G401 (cell line): ENCODE results near the gene ZGLP1. TPM values are rescaled to one million over a fixed set of nuclear protein-coding genes. Genes with fewer than 3 reads are reported as not detected.

Experiments
- DNase-seq: peaks from one replicate; pipeline ENCODE4 v3.0.0-alpha.2; 2015; ENCODE audit warnings: low spot score
- in situ Hi-C: cut with HindIII; loops from 2 replicates; pipeline ENCODE4 v1.10.0; 2016; ENCODE audit warnings: low sequenced_read_pairs, mixed read lengths
- total RNA-seq: library from RNA; depleted of rRNA; stranded (reverse); fragments of >200 nt; shearing (Covaris generic); gene quantifications from 2 replicates; pipeline ENCODE4 v1.2.3, GENCODE V29; 2014

The ZGLP1 gene
- total RNA-seq, 1 experiment from 2014 or later = 1.6 TPM

DNA sequence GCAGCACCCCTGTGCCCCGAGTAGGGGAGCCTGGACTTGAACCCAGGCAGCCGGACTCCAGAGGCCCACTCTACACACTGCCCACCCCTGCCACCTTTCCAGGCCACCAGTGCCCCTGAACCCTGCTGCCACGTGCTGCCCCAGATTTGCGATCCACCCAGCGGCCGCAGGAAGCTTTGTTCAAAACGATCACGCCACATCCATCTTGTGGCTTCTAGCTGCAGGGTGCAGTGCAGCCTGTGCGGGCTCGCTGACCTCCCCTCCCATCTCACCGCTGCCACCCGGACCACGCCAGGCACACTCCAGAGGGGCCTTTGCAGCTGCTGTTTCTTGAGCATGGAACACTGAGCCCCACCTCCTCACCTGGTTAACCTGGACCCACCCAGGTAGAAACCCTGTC lies 19.9 kb upstream of the ZGLP1 start:
- DNase-seq = no peak
- in situ Hi-C loops = no loop called here

DNA sequence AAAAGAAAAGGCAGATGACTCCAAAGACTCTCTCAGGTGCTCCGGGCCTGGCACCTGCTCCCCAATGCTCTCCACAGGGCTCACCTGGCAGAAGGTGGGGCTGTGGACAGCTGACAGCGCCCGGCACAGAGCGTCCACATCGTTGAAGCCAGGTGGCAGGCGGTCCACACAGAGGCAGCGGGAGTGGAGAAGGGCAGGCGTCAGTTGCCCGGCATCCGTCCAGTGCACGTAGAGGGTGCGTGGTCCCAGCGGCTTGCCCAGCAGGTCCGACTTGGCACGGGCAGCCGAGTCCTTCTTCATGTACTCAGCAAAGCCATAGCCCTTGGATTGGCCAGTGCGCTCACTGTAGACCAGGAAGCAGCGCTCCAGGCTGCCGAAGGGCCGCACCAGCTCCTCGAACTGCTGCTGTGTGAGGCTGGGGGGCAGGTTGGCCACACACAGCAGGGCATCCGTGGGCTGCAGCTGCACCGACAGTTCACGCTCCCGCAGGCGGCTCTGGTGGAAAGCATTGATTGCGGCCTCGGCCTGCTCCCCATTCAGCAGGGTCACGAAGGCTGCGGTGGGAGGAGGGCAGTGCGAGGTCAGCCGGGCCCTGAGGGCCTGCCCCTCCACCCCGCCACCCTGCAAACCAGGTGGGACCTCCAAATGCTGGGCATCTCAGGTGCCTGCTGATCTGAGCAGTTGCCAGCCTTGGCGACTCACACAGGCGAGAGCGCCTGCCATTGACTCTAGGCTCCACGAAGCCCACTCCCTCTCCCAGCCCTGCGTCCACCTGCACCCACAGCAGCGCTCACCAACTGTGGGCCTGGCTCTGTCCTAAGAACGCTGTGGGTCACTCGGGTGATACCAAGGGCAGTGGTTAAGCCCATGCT lies 19.2 kb upstream of the ZGLP1 start:
- in situ Hi-C loops = no loop called here
- no peak for DNase-seq

DNA sequence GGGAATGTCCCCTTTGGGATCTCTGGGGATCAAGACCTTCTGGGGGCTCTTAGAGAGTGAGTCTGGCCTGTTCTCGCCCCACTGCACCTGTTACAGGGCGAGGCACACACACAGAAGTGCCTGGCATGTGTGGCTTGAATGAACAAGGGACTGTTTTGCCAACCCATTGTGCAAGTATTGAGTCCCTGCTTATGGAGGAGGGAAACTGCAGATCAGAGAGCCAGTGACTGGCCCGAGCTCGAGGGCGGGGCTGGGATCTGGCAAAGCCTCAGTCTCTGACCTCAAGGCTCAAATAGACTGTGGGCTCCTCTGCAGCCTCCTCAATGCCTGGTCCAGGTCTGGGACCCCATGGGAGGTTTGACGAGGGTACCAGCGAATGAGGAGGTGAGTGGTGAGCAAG lies 18.2 kb upstream of the ZGLP1 start:
- DNase-seq = no peak
- in situ Hi-C loops = no loop called here

DNA sequence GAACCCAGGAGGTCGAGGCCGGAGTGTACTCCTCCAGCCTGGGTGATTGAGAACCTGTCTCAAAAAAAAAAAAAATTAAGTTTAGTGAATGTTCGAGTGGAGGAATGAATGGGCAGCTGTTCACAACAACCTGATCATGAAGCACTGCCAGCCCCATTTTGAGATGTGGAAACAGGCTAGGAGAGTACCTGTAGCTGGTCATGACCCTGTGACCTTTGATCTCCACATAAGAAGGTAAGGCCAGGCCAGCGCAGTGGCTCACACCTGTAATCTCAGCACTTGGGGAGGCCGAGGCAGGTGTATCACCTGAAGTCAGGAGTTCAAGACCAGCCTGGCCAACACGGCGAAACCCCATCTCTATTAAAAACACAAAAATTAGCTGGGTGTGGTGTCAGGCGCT lies 16.1 kb upstream of the ZGLP1 start:
- no peak for DNase-seq
- in situ Hi-C loops = no loop called here

DNA sequence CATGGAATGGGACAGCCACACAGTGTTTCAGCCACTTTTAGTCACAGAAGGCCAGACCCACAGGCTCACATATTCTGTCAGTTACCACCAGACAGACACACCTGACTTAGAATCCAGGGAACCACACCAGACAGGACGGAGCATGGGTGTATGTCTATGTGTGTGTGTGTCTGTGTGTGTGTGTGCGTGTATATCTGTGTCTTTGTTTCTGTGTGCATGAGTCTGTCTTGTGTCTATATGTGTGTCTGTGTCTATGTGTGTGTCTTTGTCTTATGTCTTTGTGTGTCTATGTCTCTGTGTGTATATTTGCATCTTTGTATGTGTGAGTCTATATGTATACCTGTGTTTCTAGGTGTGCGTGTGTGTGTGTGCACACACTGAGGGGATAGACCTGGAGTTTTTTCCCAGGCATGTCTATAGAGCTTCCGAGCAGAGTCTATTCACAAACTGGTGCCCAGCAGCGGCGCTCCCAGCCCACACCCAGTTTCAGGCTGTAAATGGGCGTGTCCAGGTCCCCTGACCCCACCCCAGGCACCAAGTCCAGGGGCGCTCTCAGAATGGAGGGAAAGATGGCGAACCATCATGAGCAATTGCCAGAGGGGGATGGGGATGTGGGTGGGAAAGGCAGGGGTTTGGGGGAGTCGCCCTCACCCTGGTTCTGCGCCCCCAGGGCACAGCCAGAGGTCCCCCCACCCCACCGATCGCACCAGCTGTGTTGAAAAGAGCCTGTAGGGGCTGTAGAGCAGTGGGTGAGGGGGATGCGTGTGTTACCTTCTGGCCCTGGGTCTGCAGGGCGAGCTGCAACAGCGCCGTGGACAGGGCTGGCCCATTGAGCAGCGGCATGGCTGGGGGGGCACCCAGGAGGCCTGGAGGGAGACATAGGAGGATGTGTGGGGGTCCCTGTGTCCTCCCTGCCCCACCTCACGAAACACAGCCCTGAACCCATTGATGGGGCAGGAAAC lies 12.5 kb upstream of the ZGLP1 start:
- DNase-seq = no peak
- in situ Hi-C loops = no loop called here

DNA sequence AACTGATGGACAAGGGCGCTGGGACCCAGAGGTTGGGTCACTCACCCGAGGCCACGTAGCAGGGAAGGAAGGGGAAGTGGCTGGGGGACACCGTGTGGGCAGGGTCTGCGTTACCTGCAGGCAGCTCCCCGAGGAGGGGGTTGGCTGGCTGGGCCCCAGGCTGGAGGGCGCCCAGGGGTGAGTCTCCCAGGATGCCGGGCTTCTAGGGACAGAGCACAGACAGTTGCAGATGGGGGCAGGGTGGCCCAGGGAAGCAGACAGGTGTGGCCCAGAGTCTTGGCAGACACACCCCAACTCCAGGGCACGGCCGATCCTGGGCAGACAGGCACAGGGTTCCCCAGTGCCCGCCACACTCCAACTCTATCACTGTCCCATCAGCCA lies 11.8 kb upstream of the ZGLP1 start:
- in situ Hi-C loops = no loop called here
- DNase-seq = no peak

DNA sequence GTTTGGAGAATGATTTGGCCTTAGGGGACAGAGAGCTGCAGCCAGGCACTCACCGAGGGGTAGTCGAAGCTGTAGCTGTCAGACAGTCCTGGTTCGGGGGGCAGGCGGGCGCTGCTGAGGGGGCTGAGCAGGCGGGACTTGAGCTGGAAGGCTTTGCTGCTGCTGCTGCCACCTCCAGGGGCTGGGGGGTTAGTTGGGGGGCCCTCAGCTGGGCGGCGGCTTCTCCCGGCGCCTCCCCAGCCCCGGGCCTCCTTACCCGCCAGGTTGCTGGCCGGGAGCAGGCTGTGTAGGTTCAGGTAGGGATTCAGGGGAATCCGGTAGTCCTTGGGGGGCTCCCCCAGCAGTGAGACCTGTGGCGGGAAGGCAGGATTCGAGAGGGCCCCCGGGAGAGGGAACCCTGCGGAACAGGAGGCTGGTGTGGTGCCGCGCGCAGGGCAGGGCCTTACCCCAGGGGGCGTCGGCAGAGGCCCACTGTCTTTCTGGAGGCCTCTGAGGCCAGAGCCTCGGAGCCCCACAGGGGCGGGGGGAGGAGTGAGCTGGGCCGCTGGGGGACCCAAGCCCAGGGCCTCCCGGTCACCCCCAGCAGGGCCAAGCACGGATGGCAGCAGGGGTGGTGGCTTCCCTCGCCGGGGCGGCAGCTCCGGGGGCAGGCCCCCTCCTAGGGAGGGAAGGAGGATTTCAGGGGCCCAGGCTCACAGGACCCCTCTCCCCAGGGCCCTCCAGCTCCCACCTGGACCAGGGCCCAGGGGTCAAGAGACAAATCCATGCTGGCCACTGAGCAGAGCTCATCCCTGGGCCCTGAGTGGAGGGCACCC lies 11.2 kb upstream of the ZGLP1 start:
- in situ Hi-C loops = no loop called here
- no peak for DNase-seq

DNA sequence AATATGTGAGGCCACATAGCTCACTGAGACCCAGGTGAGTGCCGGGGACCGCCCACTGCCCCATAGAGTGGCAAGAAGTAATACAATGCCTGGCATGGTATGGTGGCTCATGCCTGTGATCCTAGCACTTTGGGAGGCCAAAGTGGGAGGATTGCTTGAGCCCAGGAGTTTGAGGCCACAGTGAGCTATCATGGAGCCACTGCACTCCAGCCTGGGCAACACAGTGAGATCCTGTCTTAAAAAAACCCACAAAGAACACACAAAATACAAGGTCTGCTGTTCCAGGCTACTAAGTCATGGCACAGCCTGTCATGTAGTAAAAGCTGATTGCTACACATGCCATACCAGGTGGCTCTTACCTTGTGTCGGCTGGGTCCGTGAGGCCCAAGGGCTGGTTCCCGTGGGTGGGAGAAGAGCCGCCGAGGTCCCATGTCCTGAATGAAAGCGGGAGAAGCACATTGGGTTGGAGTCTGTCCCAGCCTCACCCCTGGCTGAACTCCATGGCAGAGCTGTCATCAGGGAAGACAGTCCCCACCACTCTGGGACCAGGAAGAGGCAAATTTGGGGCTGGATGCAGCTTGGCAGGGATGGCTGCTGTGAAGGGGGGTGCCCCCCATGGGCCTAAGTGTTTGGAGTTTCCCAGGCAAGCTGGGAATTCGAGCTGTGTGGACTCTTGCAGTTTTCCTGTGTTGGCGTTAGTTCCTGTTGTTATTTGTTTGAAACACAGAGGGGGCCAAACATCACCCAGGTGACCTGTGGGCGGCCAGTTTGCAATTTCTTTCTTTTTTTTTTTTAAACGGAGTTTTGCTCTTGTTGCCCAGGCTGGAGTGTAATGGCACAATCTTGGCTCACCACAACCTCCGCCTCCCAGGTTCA lies 9.4 kb upstream of the ZGLP1 start:
- in situ Hi-C loops = no loop called here

DNA sequence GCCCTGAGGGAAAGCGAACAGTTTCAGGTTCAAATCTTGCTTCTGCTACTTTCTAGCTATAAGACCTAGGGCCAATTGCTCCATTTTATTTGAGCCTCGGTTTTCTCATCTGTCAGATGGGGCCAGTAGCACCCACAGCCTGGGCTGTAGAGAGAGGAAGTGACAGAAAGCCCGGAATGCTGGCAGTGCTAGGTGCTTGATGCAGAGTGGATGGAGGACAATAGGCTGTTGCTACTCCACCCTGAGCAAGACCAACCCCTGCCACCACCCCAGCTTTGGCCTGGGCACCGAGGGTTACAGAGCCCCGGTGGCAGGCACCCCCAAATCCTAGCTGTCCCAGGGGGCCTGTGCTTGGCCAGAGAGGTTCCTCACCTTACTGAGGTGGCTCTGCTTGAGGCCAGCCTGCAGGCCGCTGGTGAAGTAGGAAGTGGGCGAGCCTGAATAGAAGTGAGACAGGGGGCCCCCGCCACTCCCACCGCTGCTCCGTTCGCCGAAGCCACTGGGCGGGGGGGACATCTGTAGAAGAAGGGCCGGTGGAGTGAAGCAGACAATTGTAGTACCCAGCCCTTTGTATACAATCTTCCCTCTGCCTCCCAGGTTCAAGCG lies 8.3 kb upstream of the ZGLP1 start:
- no peak for DNase-seq
- in situ Hi-C loops = no loop called here

More for the DNA sequence above, 9.4 kb upstream of the ZGLP1 start:
- DNase-seq = no peak

DNA sequence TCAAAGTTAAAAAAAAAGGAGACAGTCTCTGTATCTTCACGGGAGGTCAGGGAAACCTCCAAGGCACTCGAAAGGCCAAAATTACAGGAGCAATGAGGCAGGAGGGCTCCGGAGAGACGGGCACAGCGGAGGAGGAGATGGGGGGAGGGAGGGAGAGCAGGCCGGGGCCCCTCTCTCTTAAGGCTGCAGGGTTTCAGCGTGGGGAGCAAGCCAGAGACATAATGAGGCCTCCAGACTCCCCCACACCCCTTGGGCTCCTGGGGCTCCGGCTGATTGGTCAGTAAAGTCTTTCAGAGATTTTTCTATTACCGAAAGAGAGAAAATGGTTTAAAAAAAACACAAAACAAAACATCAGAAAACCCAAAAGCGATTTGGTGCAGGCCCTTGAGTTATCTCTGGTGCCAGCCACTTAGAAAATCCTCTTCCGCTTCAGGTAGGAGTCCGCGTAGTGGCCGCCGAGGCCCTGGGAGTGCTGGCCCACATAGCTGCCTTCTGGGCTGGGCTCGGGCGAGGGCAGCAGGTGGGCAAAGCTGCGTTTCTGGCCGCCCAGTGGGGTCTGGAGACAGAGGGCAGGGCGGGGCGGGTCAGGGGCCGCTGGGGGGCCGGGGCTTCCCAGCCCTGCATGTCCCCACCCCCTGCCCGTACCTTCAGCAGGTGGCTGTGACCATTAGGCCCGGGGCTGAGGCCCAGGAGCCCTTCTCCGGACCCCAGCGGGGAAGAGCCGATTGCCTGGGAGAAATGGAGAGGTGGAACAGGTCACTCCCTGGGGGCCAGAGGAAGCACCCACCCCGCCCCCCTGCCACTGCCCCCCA lies 7.6 kb upstream of the ZGLP1 start:
- no peak for DNase-seq
- in situ Hi-C loops = no loop called here

DNA sequence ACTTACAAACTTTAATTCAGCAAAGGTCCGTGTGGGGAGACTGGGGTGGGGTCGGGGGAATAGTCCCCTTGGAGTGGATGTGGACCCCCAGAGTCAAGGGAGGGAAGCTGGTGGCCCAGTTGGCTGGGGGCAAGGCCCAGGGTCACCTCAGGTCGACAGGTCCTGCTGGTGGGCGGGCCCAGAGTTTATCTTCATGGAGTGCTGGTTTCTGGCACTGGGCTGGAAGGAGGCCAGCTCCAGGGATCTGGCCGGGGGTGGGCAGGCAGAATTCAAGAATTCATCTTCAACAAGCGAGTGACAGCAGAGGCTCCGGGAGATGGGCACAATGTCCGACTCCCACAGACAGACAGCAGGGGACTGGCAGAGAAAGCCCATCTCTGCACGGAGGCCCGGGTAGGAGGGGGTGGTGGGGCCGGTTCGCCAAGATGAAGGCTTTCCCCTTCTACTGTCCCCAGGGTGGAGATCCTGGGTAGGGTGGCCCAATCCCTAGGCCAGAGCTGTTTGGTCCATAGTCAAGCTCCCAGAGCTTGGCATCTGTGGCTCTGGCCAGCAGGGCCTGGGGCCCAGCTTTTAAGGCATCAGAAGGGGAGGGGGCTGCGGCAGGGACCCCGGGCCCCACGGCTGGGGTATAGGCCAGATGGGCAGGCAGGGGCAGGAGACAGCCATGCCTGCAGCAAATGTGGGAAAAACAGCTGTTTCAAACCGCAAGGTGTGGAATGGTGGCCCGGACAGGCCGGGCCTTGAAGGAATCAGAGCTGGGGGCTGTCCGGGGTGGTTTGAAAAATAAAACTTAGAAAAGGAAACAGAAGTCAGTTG lies 6.8 kb upstream of the ZGLP1 start:
- no peak for DNase-seq
- in situ Hi-C loops = no loop called here

DNA sequence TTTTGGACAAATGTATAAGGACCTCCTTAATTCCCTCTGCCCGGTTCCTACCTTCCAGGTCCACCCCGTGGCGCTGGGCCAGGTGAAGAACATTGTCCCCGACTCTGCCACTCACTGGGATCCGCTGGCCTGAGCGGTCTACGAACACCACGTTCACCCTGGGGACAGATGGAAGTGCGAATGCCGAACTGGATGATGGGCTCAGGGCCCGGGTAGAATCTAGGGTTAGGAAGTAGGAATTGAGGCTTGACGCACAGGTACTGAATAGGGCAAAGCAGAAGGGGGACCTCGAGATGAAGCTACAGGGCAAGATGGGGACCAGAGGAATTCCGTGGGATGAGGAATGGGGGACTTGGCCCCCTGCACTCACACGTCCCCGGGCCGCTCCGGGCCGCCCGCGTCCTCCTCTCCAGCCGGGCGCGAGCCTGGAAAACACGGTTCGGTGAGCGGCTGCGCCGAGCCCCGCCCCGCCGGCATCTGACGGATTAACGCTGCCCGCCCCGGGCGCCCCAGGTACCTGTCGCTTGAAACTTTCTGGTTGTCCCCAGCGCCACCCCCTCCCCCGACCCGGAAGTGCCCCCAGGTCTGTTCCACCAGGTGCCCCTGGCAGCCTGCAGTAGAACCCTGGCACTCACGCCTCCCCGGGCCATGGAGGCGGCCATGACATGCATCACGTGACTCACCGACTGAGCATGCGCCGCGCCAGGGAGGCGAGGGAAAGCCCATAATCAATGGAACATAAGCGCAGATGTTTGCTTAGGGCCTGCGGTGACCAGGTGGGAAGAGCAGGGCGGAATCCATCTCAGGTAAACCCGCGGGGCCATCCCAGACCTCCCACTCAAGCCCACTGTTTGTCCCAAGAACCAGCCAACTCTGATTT lies 6.0 kb upstream of the ZGLP1 start, which contains the start of gene FDX2:
Gene FDX2 (minus strand): TSS at position 681 of the 880 bp plus-strand sequence. CDS start 19 bp downstream, at position 662.
- in situ Hi-C loops = no loop called here
- peak; percentile 86 for DNase-seq

DNA sequence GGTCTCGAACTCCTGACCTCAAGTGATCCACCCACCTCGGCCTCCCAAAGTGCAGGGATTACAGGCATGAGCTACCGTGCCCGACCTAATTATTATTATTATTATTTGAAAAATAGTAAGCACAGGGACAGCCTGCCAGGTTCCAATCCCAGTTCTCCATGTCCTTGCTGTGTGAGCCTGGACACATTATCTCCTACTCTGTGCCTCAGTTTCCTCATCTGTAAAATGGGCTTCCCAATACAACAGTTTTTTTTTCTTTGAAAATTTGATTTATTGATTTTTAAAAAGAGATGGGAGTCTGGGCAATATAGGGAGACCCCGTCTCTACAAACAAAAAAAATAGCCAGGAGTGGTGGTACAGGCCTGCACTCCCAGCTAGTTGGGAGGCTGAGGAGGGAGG lies 3.3 kb downstream of the ZGLP1 start:
- in situ Hi-C loops = no loop called here
- no peak for DNase-seq

DNA sequence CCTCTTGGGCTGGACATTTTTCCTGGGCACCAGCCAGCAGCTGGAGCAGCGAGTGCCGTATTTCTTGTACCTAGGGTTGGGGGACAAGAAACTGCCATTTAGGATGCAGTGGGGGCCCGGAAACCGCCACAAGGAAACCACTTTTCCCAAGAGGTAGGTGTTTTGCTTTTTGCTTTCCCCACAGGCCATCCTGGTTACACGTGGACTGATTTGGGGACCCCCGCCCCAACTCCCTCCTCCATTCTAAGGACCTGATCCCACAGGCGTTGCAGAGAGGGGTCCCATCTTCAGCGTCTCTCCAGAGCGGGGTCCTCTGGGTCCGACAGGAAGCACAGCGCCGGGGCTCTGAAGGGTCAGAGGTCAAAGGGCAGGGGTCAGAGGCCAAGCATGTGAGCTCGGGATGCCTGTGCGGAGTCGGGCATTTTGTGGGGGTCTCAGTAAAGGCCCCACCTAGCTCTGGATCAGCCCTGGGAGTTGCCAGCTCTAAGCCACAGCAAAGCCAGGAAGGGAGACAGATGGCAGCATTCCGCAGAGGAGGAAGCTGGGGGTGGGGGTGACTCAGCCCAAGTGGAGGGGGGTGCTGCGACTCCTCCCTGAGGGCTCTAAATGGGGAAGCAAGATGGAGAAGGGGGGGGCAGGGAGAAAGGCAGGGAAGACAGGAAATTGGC lies 4.3 kb downstream of the ZGLP1 start:
- in situ Hi-C loops = no loop called here
- DNase-seq = no peak
